Kidney epithelial cell (primary cell): ENCODE results near the gene SLC39A11. TPM values are rescaled to one million over a fixed set of nuclear protein-coding genes. Genes with fewer than 3 reads are reported as not detected.
"Not testable (repeated sequence)": the region's sequence is repeated elsewhere in the genome, so short reads cannot be mapped to it uniquely, and the experiment has no call there.

ENCODE experiments used
- DNase-seq: peaks from one replicate; pipeline ENCODE4 v3.0.0-alpha.2; 2010; ENCODE audit warnings: low read depth
- H3K27me3 ChIP-seq: 2 replicates; pipeline ENCODE4 v1.6.0; 2011; ENCODE audit warnings: low read length; ENCODE audit not compliant: control insufficient read depth, insufficient read depth
- H3K36me3 ChIP-seq: 2 replicates; pipeline ENCODE4 v1.5.1; 2011; ENCODE audit warnings: low read length; ENCODE audit not compliant: control insufficient read depth, insufficient read depth
- H3K4me3 ChIP-seq: 2 replicates; pipeline ENCODE4 v1.5.1; 2011; ENCODE audit warnings: low read depth, mild to moderate bottlenecking, control low read depth, low read length
- total RNA-seq: library from RNA; depleted of rRNA; stranded (reverse); fragments of >200 nt; gene quantifications from 2 replicates; pipeline ENCODE4 v1.2.3, GENCODE V29; 2015
- TF ChIP-seq, protein P1 (sequence below): IDR thresholded peaks from 2 replicates; pipeline ENCODE4 v1.5.1; 2011; ENCODE audit warnings: mild to moderate bottlenecking, moderate library complexity, low read length, control low read depth, inconsistent platforms; ENCODE audit not compliant: insufficient read depth, poor library complexity, severe bottlenecking

The SLC39A11 gene
- total RNA-seq, 1 donor from 2014 or later = 13.0 TPM

DNA sequence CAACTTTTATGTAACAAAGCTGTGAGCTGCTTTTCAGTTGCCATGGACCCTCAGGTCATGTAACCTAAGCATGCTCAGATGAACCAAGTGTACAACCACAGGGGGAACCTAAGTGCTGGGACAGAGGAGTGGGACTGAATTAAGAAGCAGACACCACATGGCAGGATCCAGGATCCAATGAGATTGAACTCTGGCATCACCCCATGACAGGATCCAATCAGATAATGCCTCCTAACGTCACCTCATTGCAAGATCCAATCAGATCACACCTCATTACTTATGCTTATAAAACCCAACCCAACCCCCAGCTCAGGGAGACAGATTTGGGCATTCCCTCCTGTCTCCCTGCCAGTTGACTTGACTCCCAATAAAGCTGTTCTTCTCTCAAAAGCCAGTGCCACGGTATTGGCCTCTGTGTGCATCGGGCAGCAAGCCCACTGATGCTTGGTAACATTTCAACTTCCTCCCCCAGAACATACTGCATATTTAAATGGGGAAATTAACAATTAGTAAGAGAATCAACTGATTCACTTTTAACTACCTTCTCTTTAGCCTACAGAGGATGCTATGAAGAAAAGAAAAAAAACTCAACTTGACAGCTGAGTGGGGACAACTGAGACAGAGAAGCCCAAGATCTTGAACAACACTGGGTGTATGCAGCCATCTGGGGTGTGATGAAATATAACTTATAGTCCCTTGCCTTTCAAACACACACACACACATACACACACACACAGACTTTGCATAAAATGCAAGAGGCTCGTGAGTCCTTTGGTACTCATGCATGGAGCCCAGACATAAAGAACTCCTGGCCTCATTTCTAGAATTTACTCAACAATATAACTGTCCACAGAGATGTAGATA lies 148.4 kb downstream of the SLC39A11 start:
- H3K27me3 ChIP-seq = no peaks in the 10 kb centered on the region
- no peaks in the 10 kb centered on the region for H3K36me3 ChIP-seq
- DNase-seq = no peak
- no peak overlapping the region for H3K4me3 ChIP-seq
- TF ChIP-seq, protein P1, sequence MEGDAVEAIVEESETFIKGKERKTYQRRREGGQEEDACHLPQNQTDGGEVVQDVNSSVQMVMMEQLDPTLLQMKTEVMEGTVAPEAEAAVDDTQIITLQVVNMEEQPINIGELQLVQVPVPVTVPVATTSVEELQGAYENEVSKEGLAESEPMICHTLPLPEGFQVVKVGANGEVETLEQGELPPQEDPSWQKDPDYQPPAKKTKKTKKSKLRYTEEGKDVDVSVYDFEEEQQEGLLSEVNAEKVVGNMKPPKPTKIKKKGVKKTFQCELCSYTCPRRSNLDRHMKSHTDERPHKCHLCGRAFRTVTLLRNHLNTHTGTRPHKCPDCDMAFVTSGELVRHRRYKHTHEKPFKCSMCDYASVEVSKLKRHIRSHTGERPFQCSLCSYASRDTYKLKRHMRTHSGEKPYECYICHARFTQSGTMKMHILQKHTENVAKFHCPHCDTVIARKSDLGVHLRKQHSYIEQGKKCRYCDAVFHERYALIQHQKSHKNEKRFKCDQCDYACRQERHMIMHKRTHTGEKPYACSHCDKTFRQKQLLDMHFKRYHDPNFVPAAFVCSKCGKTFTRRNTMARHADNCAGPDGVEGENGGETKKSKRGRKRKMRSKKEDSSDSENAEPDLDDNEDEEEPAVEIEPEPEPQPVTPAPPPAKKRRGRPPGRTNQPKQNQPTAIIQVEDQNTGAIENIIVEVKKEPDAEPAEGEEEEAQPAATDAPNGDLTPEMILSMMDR = no peak

DNA sequence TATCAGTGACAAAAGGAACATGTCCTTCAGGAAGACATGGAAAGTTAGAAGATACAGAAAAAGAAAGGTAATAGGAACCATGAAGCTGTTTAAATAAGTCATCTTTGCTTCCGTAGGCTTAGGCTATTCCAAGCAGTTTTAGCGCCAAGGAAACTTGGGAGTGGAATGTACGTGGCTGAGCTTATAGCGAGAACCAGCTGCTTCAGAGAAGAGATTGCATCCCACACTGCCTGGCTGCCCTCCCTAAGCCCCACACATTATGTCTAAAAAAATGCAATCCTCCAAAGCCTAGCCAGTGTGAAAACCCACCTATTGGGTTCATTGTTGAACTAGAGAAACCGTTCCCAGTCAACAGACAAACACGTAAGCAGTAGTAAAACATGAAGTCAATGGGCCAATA lies 149.9 kb downstream of the SLC39A11 start:
- no peak overlapping the region for H3K4me3 ChIP-seq
- no peaks in the 10 kb centered on the region for H3K27me3 ChIP-seq
- H3K36me3 ChIP-seq = no peaks in the 10 kb centered on the region
- no peak for DNase-seq
- TF ChIP-seq, protein P1 = no peak

GRCh38 chr17:72940496-72940895 lies 152.0 kb downstream of the SLC39A11 start:
- TF ChIP-seq, protein P1 = no peak
- Histone ChIP-seq H3K27me3 (no peaks in the 10 kb centered on the region), H3K36me3 (no peaks in the 10 kb centered on the region), H3K4me3 (no peak overlapping the region)
- DNase-seq = no peak

DNA sequence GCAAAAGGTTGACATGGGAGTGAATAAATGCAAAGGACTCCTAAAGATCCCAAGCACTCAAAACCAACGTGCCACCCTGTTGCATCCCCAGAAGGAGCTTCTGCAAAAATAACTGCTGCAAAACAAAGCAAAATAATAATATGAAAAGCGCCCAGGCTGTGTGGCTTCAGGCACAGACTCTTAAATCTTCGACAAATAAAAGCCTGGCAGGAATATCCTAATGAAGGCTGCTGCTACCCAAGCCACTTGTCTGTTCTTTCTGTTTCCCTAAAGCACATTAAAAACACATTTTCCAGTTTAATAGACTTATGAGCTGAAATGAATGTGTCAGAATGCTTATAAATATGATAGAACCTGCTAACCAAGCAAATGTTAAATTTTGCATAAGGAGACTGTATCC lies 154.0 kb downstream of the SLC39A11 start:
- TF ChIP-seq, protein P1 = no peak
- no peak overlapping the region for H3K4me3 ChIP-seq
- no peak for DNase-seq

GRCh38 chr17:72937707-72938106 lies 154.8 kb downstream of the SLC39A11 start:
- Histone ChIP-seq H3K4me3 (no peak overlapping the region), H3K36me3 (no peaks in the 10 kb centered on the region), H3K27me3 (no peaks in the 10 kb centered on the region)
- no peak for DNase-seq
- TF ChIP-seq, protein P1 = no peak

More for the DNA sequence above, 154.0 kb downstream of the SLC39A11 start:
- Histone ChIP-seq H3K27me3 (no peaks in the 10 kb centered on the region), H3K36me3 (no peaks in the 10 kb centered on the region)

- not testable (repeated sequence) for H3K36me3 ChIP-seq, DNase-seq, H3K27me3 ChIP-seq, H3K4me3 ChIP-seq
Observed at GRCh38 chr17:72937254-72937653, 155.2 kb downstream of the SLC39A11 start.
